ENCODE measurements around the gene TRAPPC5.
A peak's percentile ranks its signal among the peaks of the same experiment; 100 is the strongest.

TRAPPC5 gene

DNA sequence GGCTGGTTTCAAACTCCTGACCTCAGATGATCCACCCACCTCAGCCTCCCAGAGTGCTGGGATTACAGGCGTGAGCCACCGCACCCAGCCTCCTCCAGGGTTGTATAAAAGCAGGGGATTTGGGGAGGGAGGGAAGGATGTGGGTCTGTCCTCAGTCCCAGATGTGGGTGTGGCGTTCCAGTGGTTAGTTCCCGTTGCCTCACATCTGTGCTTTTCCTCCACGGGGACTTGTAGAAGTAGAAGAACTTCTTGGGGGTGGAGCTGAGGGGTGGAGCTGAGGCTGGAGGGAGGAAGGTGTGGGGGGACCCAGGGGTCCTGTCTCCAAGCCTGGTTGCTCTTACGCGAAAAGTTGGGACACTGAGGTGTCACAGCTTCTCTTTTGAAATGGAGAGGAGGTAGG is 4.3 kb upstream of the TRAPPC5 start:
- peak; percentile 31 for DNase-seq (ENCODE audit: low spot score)

GRCh38 chr19:7676854-7677253 is 3.8 kb upstream of the TRAPPC5 start, which contains the start of gene MCEMP1:
MCEMP1 (plus strand) TSS chr19:7677090; CDS start chr19:7677121, 31 bp downstream.
- no peak for DNase-seq (ENCODE audit: low spot score)

DNA sequence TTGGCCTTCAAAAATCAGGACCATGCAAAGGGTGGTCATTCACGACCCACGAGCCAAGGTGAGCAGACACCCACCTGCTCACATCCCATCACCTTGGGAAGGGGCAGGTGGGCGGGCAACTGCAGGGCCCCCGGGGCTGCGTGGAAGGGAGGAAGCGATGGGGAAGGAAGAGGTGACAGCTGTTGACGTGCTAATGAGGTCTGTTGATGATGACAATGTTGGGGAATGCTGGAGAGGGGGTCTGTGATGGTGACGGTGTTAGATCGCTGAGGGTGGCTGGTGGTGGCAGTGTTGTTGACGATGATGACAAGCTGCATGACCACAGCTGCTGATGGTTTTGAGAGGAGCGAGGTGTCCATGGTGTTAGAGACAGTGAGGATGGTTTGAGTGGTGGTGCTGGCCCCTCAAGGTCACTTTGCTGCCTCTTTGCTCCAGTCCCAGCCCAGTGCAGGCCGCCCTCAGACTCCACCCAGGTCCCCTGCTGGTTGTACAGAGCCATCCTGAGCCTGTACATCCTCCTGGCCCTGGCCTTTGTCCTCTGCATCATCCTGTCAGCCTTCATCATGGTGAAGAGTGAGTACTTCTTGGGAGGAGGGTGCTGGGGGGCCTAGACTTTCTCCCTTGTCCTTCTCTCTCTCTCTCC is 2.8 kb upstream of the TRAPPC5 start:
- DNase-seq (ENCODE audit: low spot score): no peak

DNA sequence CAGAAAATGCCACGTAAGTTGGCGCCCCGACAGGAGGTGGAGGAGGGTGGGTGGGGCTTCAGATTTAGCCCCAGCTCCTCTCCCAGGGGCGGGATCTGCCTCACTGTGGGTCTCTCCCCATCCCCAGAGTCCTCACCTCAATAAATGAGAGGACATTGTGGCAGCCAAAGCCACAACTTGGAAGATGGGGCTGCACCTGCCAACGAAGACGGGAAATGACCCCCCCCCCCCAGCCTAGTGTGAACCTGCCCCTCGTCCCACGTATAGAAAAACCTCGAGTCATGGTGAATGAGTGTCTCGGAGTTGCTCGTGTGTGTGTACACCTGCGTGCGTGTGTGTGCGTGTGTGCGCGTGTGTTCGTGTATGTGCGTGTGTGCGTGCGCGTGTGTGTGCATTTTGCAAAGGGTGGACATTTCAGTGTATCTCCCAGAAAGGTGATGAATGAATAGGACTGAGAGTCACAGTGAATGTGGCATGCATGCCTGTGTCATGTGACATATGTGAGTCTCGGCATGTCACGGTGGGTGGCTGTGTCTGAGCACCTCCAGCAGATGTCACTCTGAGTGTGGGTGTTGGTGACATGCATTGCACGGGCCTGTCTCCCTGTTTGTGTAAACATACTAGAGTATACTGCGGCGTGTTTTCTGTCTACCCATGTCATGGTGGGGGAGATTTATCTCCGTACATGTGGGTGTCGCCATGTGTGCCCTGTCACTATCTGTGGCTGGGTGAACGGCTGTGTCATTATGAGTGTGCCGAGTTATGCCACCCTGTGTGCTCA is 1.5 kb upstream of the TRAPPC5 start:
- peak; percentile 61 for DNase-seq (ENCODE audit: low spot score)

- no peak for DNase-seq (ENCODE audit: low spot score)
Observed at GRCh38 chr19:7679771-7680605, 645 bp upstream of the TRAPPC5 start.

DNA sequence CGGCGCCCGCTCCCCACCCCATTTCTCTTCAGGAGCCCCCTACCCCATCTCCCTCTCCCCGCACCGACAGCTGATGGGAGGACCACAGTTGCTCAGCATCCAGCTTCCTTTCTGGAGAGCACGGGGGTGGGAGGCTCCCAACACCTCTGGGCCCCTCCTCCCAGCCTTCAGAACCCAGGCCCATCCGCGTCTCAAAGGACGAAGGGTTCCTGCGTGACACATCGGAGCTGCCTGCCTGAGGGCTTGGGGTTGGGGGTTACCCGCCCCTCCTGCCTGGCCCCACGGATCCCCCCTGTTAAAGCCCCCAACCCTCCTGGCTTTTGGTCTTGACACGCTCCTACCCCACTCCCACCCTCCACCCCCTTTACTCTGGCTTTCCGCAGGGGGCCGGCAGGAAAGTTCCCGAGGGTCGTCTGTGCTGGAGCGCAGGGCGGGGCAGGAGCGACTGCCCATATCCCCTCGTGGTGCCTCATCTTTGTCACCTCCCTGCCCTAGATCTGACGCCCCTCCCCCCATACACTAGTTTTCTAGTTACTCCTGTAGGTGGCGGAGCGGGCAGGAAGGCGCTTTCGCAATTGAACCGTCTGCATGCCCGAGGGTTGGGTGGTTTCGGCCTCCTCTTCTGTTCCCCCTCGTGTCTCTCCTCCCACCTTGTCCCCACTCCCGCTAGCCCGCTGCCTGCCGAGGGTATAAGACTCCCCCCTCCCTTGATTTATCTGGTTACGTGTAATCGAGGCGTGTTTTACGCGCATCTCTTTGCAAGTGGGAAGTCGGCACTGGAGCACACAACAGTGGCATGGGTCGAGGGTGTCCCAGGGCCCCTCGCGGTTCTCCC is 924 bp downstream of the TRAPPC5 start:
- peak; percentile 28 for DNase-seq (ENCODE audit: low spot score)

DNA sequence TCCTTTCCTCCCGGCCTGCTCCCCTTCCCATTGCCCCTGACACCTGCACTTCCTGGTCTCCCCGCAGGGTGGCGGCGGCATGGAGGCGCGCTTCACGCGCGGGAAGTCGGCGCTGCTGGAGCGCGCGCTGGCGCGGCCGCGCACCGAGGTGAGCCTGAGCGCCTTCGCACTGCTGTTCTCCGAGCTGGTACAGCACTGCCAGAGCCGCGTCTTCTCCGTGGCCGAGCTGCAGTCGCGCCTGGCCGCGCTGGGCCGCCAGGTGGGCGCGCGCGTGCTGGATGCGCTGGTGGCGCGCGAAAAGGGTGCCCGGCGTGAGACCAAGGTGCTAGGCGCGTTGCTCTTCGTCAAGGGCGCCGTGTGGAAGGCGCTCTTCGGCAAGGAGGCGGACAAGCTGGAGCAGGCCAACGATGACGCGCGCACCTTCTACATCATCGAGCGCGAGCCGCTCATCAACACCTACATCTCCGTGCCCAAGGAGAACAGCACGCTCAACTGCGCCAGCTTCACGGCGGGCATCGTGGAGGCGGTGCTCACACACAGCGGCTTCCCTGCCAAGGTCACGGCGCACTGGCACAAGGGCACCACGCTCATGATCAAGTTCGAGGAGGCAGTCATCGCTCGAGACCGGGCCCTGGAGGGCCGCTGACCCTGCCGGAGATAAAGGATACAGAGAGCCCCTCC is 1.7 kb downstream of the TRAPPC5 start:
- DNase-seq (ENCODE audit: low spot score): no peak

DNA sequence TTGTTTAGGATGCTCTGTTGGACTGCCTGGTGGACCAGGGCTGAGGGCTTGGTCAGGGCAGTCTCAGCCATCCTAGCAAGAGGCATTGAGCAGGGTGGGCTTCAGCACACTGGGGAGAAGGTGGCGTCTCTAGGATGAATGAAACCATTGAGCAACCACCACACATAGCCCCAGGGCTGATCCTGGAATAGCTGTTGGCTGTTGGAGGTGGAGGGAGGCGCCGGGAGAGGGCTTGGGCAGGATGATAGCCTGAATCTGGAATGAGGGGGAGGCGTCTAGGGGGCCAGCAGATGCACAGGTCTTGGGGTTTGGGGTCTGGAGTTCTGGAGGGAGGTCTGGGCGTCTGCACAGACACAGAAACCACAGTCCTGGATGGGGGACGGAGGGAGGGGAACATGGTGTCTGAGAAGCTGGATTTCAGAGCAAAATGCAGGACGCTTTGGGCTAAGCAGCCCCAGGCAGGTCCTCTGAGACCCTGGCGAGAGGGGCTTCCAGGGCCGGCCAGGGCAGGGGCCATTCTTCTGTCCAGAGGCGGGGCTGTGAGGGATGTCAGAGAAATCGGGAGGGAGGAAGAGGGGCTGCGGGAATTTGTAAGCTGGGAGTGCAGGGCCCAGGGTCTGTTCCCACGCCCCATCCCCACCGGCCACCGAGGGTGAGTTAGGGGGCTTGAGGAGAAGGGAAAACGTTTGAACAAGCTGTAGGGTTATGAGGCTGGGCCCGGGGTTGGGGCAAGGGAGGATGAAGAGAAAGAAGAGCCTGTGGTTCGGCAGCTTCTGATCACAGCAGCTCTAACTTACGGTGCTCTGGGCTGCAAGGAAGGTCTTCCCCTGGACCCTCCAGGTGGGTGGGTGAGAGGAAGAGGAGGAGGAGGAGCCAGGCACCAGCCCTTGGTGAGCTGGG is 5.2 kb downstream of the TRAPPC5 start:
- no peak for DNase-seq (ENCODE audit: low spot score)

- no peak for DNase-seq (ENCODE audit: low spot score)
Observed at GRCh38 chr19:7687177-7687576, 6.5 kb downstream of the TRAPPC5 start.

DNA sequence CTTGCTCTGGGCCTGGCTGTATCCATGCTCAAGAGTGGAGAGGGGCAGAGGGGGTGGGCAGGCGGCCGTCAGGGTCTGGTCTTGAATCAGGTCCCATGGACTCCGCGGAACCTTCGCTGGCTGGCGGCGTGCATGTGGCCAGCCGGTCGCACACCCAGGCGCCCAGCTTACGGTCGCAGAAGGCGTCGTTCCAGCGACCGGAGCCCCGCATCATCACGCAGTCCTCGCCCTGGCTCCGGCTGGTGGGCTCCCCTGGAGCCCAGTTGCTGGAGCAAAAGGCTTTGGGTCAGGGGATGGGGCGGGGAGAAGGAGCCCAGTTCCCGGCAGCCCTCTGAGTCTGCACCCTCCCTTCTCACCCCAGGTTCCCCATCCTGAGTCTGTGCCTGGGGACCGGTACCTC is 8.5 kb downstream of the TRAPPC5 start:
- DNase-seq (ENCODE audit: low spot score): no peak

- DNase-seq (ENCODE audit: low spot score): no peak
Observed at GRCh38 chr19:7690779-7691258, 10.2 kb downstream of the TRAPPC5 start.

GRCh38 chr19:7691497-7691896 is 10.9 kb downstream of the TRAPPC5 start:
- no peak for DNase-seq (ENCODE audit: low spot score)

GRCh38 chr19:7692417-7693088 is 11.9 kb downstream of the TRAPPC5 start:
- DNase-seq (ENCODE audit: low spot score): no peak

GRCh38 chr19:7694499-7694898 is 13.9 kb downstream of the TRAPPC5 start:
- DNase-seq (ENCODE audit: low spot score): no peak

GRCh38 chr19:7697721-7698287 is 17.2 kb downstream of the TRAPPC5 start:
- DNase-seq (ENCODE audit: low spot score): no peak

DNA sequence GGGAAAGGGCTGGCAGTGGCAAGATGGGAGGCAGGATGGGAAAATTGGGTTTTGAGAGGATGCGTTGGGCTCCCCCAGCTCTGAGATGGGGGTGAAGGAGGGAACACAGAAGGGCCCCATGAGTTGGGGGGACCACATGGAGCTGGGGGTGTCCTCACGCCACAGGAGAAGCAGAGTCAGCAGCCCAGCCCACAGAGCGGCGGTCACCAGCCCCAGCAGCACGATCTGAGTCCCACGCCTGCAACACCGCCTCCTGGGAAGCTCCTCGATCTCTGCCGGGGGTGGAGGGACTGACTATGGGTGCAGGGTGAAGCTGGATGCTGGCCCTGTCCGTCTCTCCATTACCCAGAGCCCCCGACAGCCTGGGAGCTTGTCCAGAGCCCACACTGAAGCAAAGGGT is 17.9 kb downstream of the TRAPPC5 start:
- DNase-seq (ENCODE audit: low spot score): no peak

- DNase-seq (ENCODE audit: low spot score): no peak
Observed at GRCh38 chr19:7699003-7699402, 18.4 kb downstream of the TRAPPC5 start.

- DNase-seq (ENCODE audit: low spot score): no peak
Observed at GRCh38 chr19:7699417-7700401, 19.1 kb downstream of the TRAPPC5 start.

Data from SW480 (cell line).